ENCODE data around the gene CT83. TPM values are rescaled to one million over a fixed set of nuclear protein-coding genes. Genes with fewer than 3 reads are reported as not detected.

CT83 gene
- total and polyA plus RNA-seq, 2 donors from 2014 or later = not detected

Other genes starting within 250 kb of the CT83 start
- not detected for gene SLC6A14, start 26.4 kb downstream of the CT83 start, total RNA-seq
- not detected for gene SLC6A14, start 26.4 kb downstream of the CT83 start, polyA plus RNA-seq (ENCODE audit: insufficient read depth, low read depth, low replicate concordance)